Fibroblast of upper back skin (primary cell): Measurements from ENCODE around the gene CREB3L2.
"Not testable (repeated sequence)": the region's sequence is repeated elsewhere in the genome, so short reads cannot be mapped to it uniquely, and the experiment has no call there.

Experiments used
- DNase-seq: peaks from one replicate; pipeline ENCODE4 v3.0.0-alpha.2; 2013

CREB3L2 gene

DNA sequence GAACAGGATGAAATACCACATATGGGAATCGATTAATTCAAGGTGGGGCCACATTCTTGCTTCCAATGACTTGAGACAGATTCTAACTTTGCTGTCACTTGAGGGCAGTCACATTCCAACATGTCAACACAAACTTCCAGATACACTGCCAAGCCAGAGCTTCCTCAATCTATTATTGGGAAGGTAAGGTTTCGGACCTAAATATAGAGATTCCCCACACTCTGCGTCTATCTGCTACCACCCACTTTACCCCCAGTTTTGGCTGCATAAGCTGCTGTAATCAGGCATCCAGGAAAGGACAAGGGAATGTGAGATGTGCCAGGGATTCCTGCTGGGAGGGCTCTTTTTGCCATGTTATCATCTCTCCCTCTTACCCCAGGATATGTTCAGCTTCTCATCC lies 134.6 kb downstream of the CREB3L2 start:
- DNase-seq, result no peak

GRCh38 chr7:137865764-137866163 lies 136.1 kb downstream of the CREB3L2 start:
- DNase-seq, result no peak

GRCh38 chr7:137862964-137863363 lies 138.9 kb downstream of the CREB3L2 start:
- DNase-seq, result no peak

GRCh38 chr7:137862358-137862757 lies 139.5 kb downstream of the CREB3L2 start:
- DNase-seq, result no peak

GRCh38 chr7:137860542-137860941 lies 141.3 kb downstream of the CREB3L2 start:
- no peak for DNase-seq

GRCh38 chr7:137853053-137853452 lies 148.8 kb downstream of the CREB3L2 start:
- DNase-seq, result no peak

- DNase-seq, result no peak
Observed at GRCh38 chr7:137852108-137852507, 149.8 kb downstream of the CREB3L2 start.

DNA sequence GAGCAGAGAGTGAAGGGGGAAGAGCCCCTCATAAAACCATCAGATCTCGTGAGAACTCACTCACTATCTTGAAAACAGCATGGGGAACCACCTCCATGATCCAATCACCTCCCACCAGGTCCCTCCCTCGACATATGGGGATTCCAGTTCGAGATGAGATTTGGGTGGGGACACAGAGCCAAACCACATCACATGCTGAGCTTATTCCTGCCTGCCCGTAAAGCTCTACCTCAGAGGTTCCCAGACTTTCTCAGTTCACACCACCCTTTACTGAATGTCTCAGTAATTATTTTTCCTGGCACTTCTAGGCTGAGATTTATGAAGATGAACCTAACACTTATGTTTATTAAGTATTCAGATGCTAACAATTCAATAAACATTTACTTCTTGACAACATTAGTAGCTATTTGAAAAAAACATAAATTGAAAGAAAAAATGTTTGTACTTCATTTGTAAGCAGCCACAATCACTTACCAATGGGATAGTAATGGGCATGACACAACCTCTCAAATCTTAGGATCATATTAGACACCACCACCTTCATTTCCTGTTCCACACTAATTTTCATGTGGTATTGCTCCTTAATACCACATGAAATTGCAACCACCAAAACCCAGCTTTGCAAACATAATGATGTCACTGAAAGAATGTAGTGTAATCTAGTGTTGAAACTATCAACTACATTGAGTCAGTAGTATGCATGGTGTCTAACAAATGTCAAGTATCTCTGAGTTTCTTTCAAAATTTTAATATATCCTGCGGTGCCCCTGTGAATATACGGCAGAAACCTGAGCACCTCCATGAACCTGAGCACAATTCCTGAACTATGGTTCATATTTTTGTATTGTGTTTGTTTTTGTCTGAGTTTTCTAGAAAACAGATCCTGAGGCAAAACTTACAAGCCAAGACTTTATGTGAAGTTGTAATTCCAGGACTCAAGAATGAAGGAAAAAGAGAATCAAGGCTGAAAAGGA lies 150.6 kb downstream of the CREB3L2 start:
- peak; percentile 51 for DNase-seq

GRCh38 chr7:137850571-137850970 lies 151.3 kb downstream of the CREB3L2 start:
- peak; percentile 54 for DNase-seq

- DNase-seq, result no peak
Observed at GRCh38 chr7:137848095-137848494, 153.8 kb downstream of the CREB3L2 start.

- peak; percentile 27 for DNase-seq
Observed at GRCh38 chr7:137847568-137848050, 154.3 kb downstream of the CREB3L2 start.

- no peak for DNase-seq
Observed at GRCh38 chr7:137846827-137847567, 154.9 kb downstream of the CREB3L2 start, which contains the start of gene DGKI. Gene DGKI (minus strand): TSS chr7:137846974.

- DNase-seq, result no peak
Observed at GRCh38 chr7:137846549-137846826, 155.4 kb downstream of the CREB3L2 start.

- DNase-seq, result no peak
Observed at GRCh38 chr7:137844677-137845425, 157.0 kb downstream of the CREB3L2 start.

- DNase-seq, result no peak
Observed at GRCh38 chr7:137839903-137840779, 161.7 kb downstream of the CREB3L2 start.

- DNase-seq, result no peak
Observed at GRCh38 chr7:137838706-137839315, 163.1 kb downstream of the CREB3L2 start.

DNA sequence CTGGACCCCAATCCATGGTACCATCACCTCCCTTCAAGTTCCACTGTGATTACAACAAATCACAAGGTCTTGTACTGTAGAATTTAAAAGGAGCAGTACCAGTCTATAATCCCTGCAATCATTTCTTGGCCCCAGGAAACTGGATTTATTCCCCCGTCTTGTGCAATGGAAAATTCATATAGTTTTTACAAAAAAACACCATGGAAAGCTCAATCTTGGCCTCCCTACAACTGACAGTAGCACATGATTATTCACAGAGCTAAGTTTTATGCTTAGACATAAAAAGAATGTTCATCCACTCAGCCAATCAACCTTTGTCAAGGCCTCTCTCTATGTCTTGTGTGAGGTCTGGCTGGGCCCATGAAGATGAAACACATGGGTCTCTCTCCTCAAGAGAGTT lies 165.3 kb downstream of the CREB3L2 start:
- no peak for DNase-seq

- DNase-seq, result no peak
Observed at GRCh38 chr7:137836113-137836509, 165.8 kb downstream of the CREB3L2 start.

GRCh38 chr7:137835486-137836112 lies 166.3 kb downstream of the CREB3L2 start:
- DNase-seq, result no peak

DNA sequence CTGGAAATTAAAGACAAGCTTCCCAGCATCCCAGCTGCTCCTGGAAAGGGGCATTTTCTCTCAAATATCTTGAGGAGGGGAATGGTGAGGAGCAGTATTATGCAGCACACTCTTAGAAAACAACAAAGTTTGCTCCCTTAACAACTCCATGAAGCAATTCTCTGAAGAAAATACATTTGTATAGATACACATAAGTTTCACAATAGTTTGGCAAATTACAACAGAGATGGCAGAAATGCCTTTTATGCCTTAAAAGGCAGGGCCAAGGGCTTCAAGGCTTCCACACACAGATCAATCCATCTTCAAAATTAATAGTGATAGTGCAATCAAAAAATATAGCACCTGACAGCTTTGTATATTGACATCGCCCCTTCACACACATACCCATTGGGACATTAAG lies 167.3 kb downstream of the CREB3L2 start:
- DNase-seq, result no peak

DNA sequence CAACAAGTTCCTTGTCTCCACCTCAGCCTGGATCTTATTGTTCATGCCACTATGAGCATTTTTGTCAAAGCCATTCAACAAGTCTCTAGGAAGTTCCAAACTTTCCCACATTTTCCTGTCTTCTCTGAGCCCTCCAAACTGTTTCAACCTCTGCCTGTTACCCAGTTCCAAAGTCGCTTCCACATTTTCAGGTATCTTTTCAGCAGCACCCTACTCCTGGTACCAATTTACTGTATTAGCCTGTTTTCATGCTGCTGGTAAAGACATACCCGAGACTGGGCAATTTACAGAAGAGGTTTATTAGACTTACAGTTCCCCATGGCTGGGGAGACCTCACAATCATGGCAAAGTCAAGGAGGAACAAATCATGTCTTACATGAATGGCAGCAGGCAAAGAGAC lies 168.9 kb downstream of the CREB3L2 start:
- DNase-seq, result not testable (repeated sequence)
